ENCODE data around the gene FRY. TPM values are rescaled to one million over a fixed set of nuclear protein-coding genes. Genes with fewer than 3 reads are reported as not detected.
"Not testable (repeated sequence)": the region's sequence is repeated elsewhere in the genome, so short reads cannot be mapped to it uniquely, and the experiment has no call there.

FRY gene
- total RNA-seq = 10 to 100 TPM; 21.1 to 89.7 (median 34.4) TPM

GRCh38 chr13:32031025-32031814 is at the start of gene FRY:
FRY (plus strand) TSS chr13:32031774; CDS start chr13:32031796, 22 bp downstream.
- DNase-seq (ENCODE audit: low spot score) (peak; percentile 30), ATAC-seq (ENCODE audit: low FRiP score) (peak; percentile 95)
- no peak for TF ChIP-seq CTCF (IDR thresholded peaks at IDR 0.05)

- ATAC-seq (ENCODE audit: low FRiP score) (no peak), DNase-seq (ENCODE audit: low spot score) (no peak)
- no peak for TF ChIP-seq CTCF (IDR thresholded peaks at IDR 0.05)
These were observed 49.5 kb upstream of the FRY start for GRCh38 chr13:31982124-31982523.

- DNase-seq (ENCODE audit: low spot score) (peak; percentile 61), ATAC-seq (ENCODE audit: low FRiP score) (no peak)
- TF ChIP-seq CTCF (IDR thresholded peaks at IDR 0.05) = no peak
These were observed 49.0 kb upstream of the FRY start for GRCh38 chr13:31982540-31982939.

GRCh38 chr13:31983696-31984095 is 47.9 kb upstream of the FRY start:
- not testable (repeated sequence) for DNase-seq (ENCODE audit: low spot score); ATAC-seq (ENCODE audit: low FRiP score)

DNA sequence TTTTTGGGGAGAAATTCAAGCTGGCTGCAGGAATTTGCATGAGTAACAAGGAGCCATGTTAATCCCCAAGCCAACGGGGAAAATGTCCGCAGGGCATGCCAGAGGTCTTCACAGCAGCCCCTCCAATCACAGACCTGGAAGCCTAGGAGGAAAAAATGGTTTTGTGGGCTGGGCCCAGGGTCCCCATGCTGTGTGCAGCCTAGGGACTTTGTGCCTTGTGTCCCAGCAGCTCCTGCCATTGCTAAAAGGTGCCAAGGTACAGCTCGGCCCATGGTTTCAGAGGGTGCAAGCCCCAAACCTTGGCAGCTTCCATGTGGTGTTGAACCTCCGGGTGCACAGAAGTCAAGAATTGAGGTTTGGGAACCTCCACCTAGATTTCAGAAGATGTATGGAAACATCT is 47.2 kb upstream of the FRY start:
- DNase-seq (ENCODE audit: low spot score); ATAC-seq (ENCODE audit: low FRiP score): not testable (repeated sequence)

GRCh38 chr13:31986676-31987470 is 44.7 kb upstream of the FRY start:
- DNase-seq (ENCODE audit: low spot score) (no peak), ATAC-seq (ENCODE audit: low FRiP score) (no peak)
- no peak for TF ChIP-seq CTCF (IDR thresholded peaks at IDR 0.05)

DNA sequence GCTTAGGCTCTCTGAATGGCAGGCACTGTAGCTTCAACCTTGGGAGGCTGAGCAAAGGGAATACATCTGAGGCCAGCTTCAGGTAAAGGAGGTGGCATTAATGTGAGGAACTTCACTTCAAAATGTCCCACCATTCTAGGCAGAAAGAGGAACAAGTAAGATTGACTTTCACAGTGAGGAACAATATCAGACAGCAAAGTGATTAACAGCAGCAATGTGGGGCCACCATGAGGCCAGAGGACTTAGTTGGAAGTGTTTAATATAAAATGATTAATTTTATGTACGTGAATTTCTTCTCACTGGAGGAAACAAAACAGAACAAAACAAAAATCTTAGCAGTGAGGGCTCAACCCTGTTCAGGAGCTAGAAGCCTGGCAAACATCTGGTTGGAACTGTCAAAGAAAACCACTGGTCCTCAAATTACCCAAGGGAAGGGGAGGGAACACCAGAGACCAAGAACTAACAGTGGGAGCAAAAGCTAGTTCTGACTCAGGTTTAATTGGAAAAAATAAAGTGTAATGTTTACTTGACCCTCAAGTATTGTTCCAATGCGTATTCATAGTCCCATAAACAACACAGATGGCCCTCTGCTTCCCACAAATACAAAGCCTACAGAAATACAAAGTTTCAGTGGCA is 43.9 kb upstream of the FRY start:
- no peak for TF ChIP-seq CTCF (IDR thresholded peaks at IDR 0.05)
- ATAC-seq (ENCODE audit: low FRiP score) = no peak
- no peak for DNase-seq (ENCODE audit: low spot score)

DNA sequence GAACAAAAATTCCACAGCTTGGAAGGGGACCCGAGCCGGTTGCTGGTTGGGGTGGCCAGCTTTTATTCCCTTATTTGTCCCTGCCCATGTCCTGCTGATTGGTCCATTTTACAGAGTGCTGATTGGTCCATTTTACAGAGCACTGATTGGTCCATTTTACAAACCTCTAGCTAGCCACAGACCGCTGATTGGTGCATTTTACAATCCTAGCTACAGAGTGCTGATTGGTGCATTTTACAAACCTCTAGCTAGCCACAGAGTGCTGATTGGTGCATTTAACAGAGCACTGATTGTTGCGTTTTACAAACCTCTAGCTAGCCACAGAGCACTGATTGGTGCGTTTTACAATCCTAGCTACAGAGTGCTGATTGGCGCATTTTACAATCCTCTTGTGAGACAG is 37.2 kb upstream of the FRY start:
- ATAC-seq (ENCODE audit: low FRiP score); DNase-seq (ENCODE audit: low spot score): not testable (repeated sequence)

Data from omental fat pad (tissue), 4 donors.